Erythroblast (primary cell): ENCODE measurements around the gene UBXN6.

Experiments used
- GATA1 ChIP-seq: IDR thresholded peaks from 2 replicates; pipeline ENCODE4 v1.6.1; 2011; ENCODE audit warnings: low read depth, mild to moderate bottlenecking, control low read depth, low read length, moderate library complexity
- POLR2A ChIP-seq: IDR thresholded peaks from 2 replicates; pipeline ENCODE4 v1.6.1; 2011; ENCODE audit warnings: mild to moderate bottlenecking, low read length

DNA sequence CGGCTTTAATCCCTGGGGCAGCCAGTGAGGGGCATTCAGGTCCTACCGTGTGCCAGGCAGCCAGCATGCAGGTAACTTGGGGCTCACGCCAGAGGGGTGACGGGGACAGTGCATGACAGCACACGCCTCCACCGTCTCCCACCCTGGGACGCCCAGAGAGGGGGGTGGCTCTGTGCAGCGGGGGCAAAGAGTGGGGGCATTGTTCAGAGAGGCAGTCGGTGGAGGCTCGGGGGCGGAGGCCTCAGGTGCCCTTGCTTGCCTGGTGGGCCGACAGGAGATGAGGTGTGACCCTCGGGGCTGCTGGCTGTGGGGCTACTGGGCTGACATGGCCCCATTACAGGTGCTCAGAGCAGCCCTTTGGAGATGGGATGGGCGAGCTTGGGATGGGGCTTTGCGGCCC is 42.3 kb upstream of the UBXN6 start:
- TF ChIP-seq POLR2A (no peak), GATA1 (no peak)
